Parathyroid adenoma (tissue), 2 donors: ENCODE results near the gene OR8I2.
"Not testable (repeated sequence)": the region's sequence is repeated elsewhere in the genome, so short reads cannot be mapped to it uniquely, and the experiment has no call there.

Experiments
- H2AFZ ChIP-seq: fragments of 300-600 bp; sonication (generic); one replicate; pipeline ENCODE4 v1.7.0; 2017; ENCODE audit warnings: antibody characterized with exemption, mild to moderate bottlenecking
- H3K27ac ChIP-seq: fragments of 300-600 bp; sonication (generic); one replicate; pipeline ENCODE4 v1.7.0; 2017
- H3K27me3 ChIP-seq: fragments of 300-600 bp; sonication (generic); one replicate; pipeline ENCODE4 v1.7.0; 2017; ENCODE audit warnings: low read length; ENCODE audit not compliant: control insufficient read depth, insufficient read depth
- H3K36me3 ChIP-seq: fragments of 300-600 bp; sonication (generic); one replicate; pipeline ENCODE4 v1.7.0; 2017; ENCODE audit warnings: low read length; ENCODE audit not compliant: control insufficient read depth, insufficient read depth
- H3K4me1 ChIP-seq: fragments of 300-600 bp; sonication (generic); one replicate; pipeline ENCODE4 v1.7.0; 2017; ENCODE audit warnings: control low read depth
- H3K4me2 ChIP-seq: fragments of 300-600 bp; sonication (generic); one replicate; pipeline ENCODE4 v1.7.0; 2017; ENCODE audit warnings: low read length
- H3K4me3 ChIP-seq: fragments of 300-600 bp; sonication (generic); one replicate; pipeline ENCODE4 v1.7.0; 2017; ENCODE audit warnings: low read depth, low read length
- H3K79me2 ChIP-seq: fragments of 300-600 bp; sonication (generic); one replicate; pipeline ENCODE4 v1.7.0; 2017; ENCODE audit warnings: control low read depth
- H3K9ac ChIP-seq: fragments of 300-600 bp; sonication (generic); one replicate; pipeline ENCODE4 v1.7.0; 2017; ENCODE audit warnings: mild to moderate bottlenecking
- H3K9me3 ChIP-seq: fragments of 300-600 bp; sonication (generic); one replicate; pipeline ENCODE4 v1.7.0; 2017; ENCODE audit warnings: low read length; ENCODE audit not compliant: control insufficient read depth
- CTCF ChIP-seq: fragments of 300-600 bp; sonication (generic); IDR thresholded peaks from one replicate; pipeline ENCODE4 v1.7.0; 2017; ENCODE audit warnings: antibody characterized with exemption, mild to moderate bottlenecking
- donor health status: primary hyperparathyroidism.

Gene OR8I2

GRCh38 chr11:56093008-56093407 is at the start of gene OR8I2:
TSS of gene OR8I2 (plus strand) at chr11:56093308. CDS start at chr11:56093308, 0 bp downstream.
- no peak within 1 kb of the TSS for H3K4me2 ChIP-seq
- no peaks in the 10 kb centered on the region for H3K4me1 ChIP-seq
- H3K79me2 ChIP-seq = no peaks in the 10 kb centered on the region
- no peaks in the 10 kb centered on the region for H3K9me3 ChIP-seq
- H3K9ac ChIP-seq = no peak within 1 kb of the TSS
- H3K4me3 ChIP-seq = no peak within 1 kb of the TSS
- H2AFZ ChIP-seq = no peak within 1 kb of the TSS
- no peak within 1 kb of the TSS for H3K27ac ChIP-seq
- no peaks in the 10 kb centered on the region for H3K27me3 ChIP-seq
- TF ChIP-seq CTCF = no peak
- no peaks in the 10 kb centered on the region for H3K36me3 ChIP-seq

DNA sequence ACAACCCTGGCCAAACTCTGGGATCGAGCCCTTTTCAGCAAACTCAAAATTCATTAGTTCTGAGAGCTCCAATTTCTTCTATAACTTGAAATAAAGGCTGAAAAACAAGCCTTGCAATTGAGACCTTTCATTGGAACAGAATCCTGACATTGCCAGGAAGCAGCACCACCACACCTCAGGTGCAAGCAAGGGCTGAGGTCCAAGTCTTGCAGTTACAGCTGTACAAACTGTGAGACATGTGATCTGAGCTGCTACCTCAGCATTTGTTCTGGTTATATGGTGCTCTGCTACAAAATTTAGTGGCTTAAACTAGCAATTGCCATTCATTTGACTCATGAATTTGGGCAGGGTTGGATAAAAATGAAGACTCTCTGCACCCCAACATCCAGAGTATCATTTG is 47.6 kb upstream of the OR8I2 start:
- Histone ChIP-seq H2AFZ (no peak overlapping the region), H3K27me3 (no peaks in the 10 kb centered on the region), H3K27ac (no peak overlapping the region), H3K36me3 (no peaks in the 10 kb centered on the region), H3K4me1 (no peaks in the 10 kb centered on the region), H3K79me2 (no peaks in the 10 kb centered on the region), H3K9me3 (no peaks in the 10 kb centered on the region), H3K9ac (no peak overlapping the region), H3K4me2 (no peak overlapping the region), H3K4me3 (no peak overlapping the region)
- TF ChIP-seq CTCF = no peak

DNA sequence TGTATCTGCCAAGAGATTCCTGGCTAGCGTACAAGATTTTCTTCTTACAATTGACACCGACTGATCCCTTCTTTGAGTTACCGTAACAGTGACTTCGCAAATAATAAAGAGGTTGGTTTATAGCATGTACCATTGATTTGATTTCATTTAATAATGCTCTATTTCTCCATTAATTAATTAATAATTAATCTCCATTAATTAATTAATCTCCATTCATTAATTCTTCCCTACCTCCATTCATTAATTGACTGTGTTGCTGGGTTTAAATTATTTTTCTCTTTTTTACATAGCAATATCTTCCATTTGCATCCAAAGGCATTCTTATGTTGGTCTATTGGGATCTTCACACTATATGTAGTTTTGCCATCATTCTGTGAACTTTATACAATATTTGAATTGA is 44.6 kb upstream of the OR8I2 start:
- Histone ChIP-seq H3K4me2 (no peak overlapping the region), H3K27me3 (no peaks in the 10 kb centered on the region), H2AFZ (no peak overlapping the region), H3K9me3 (no peaks in the 10 kb centered on the region), H3K9ac (no peak overlapping the region), H3K4me3 (no peak overlapping the region), H3K27ac (no peak overlapping the region), H3K36me3 (no peaks in the 10 kb centered on the region), H3K79me2 (no peaks in the 10 kb centered on the region), H3K4me1 (no peaks in the 10 kb centered on the region)
- TF ChIP-seq CTCF = no peak

DNA sequence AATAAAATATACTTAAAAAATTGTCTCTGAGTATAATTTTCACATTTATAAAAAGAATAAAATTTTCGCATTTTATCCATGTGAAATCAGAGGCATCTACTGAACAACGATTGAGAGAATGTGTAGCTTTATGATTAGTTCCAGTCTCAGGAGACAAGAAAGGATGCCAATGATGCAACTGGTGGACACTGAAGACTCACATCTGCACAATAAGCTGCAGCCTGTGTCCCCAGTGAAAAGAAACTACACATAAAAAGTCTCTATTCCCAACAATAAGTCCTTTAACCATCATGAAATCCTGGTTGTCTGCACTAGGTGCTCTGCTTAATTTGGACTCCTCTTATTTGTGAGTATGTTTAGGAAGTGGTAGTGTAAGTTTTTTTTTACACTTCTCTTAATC is 43.6 kb upstream of the OR8I2 start:
- Histone ChIP-seq H2AFZ (no peak overlapping the region), H3K36me3 (no peaks in the 10 kb centered on the region), H3K9me3 (no peaks in the 10 kb centered on the region), H3K4me3 (no peak overlapping the region), H3K79me2 (no peaks in the 10 kb centered on the region), H3K4me1 (no peaks in the 10 kb centered on the region), H3K27ac (no peak overlapping the region), H3K9ac (no peak overlapping the region), H3K27me3 (no peaks in the 10 kb centered on the region), H3K4me2 (no peak overlapping the region)
- no peak for TF ChIP-seq CTCF

- H3K4me1 ChIP-seq, H3K79me2 ChIP-seq, H3K27ac ChIP-seq, H3K4me2 ChIP-seq, H3K4me3 ChIP-seq, H3K9ac ChIP-seq, H3K27me3 ChIP-seq, H3K9me3 ChIP-seq, H2AFZ ChIP-seq, H3K36me3 ChIP-seq: not testable (repeated sequence)
Measured at GRCh38 chr11:56056366-56056765, 36.7 kb upstream of the OR8I2 start.

- not testable (repeated sequence) for H3K36me3 ChIP-seq, H3K27ac ChIP-seq, H3K79me2 ChIP-seq, H3K4me2 ChIP-seq, H3K9ac ChIP-seq, H2AFZ ChIP-seq, H3K4me1 ChIP-seq, H3K4me3 ChIP-seq, H3K9me3 ChIP-seq, H3K27me3 ChIP-seq
Measured at GRCh38 chr11:56057661-56058237, 35.4 kb upstream of the OR8I2 start.

- H3K27me3 ChIP-seq, H3K9me3 ChIP-seq, H3K27ac ChIP-seq, H3K79me2 ChIP-seq, H3K4me1 ChIP-seq, H3K4me3 ChIP-seq, H3K9ac ChIP-seq, H2AFZ ChIP-seq, H3K36me3 ChIP-seq, H3K4me2 ChIP-seq: not testable (repeated sequence)
Measured at GRCh38 chr11:56058260-56058780, 34.8 kb upstream of the OR8I2 start.
